ENCODE data around the gene TFF2. TPM values are rescaled to one million over a fixed set of nuclear protein-coding genes. Genes with fewer than 3 reads are reported as not detected.

TFF2 gene, protein sequence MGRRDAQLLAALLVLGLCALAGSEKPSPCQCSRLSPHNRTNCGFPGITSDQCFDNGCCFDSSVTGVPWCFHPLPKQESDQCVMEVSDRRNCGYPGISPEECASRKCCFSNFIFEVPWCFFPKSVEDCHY
- not detected for total RNA-seq

DNA sequence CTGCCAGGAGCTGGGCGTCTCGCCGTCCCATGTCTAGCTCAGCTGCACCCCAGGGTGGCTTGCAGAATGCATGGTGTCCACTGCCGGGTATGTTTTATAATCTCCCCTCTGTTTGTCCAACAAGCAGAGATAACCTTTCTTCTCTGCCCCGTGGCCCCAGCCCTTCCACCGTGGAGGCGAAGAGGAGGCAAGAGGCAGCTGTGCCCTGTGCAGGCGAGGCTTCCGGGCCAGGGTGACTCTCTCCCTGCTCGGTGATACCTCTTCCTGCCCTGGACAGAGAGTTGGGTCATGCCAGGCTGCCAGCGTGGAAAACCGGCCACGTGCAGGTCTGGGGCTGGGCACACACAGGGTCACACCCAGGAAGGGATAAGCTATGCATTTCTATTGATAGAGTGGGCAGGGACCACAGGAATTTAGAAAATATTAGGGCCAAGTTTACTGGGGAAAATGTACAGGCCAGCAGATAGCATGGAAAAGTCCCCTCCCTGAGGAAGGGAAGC, at the start of gene TFF2:
TSS of gene TFF2 (minus strand) at position 68 of the 500 bp plus-strand sequence. CDS start at position 31, 37 bp downstream.
- intact Hi-C loops (cut with micrococcal nuclease) = no loop called here
- DNase-seq = no peak
- Mint-ChIP-seq H3K4me3 (no peak within 1 kb of the TSS), H3K4me1 (ENCODE audit: low read depth) (no peaks in the 10 kb centered on the region), H3K27me3 (no peaks in the 10 kb centered on the region), H3K36me3 (peaks cover 11% of the 10 kb centered on the region), H3K9me3 (peaks cover 22% of the 10 kb centered on the region), H3K27ac (no peak within 1 kb of the TSS)
- POLR2A ChIA-PET = interaction anchor here (0.5 kb wide), 1 partner anchor 474 kb away, joined by 3 read pairs; no protein-coding TSS in a partner anchor
- CTCF ChIA-PET = no interaction called here

DNA sequence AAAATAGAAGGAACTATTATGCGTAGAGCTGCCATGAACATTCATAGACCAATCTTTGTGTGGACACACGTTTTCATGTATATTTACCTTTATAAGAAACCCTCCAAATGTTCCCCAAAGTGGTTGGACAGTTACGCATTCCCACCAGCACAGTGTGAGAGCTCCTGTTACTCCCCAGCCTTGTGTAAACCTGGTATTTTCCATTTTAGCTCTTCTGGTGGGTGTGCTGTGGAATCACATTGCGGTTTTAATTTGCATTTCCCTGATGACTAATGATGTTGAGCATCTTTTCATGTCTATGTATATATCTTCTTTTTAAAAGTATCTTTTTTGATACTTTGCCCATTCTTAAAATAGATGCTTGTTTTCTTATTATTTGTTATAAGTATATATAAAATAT, 49.7 kb upstream of the TFF2 start:
- H3K4me3 Mint-ChIP-seq = peak overlapping the region; percentile 49
- DNase-seq = peak; percentile 55
- peaks cover 10% of the 10 kb centered on the region for H3K9me3 Mint-ChIP-seq
- no peaks in the 10 kb centered on the region for H3K27me3 Mint-ChIP-seq
- intact Hi-C loops (cut with micrococcal nuclease) = loop anchor here (2.0 to 10.0 kb wide), 3 partner anchors 14 to 396 kb away; no protein-coding TSS in a partner anchor
- H3K36me3 Mint-ChIP-seq = peaks cover 50% of the 10 kb centered on the region
- ChIA-PET POLR2A (interaction anchor here (1.0 kb wide), 1 partner anchor 20 kb away, joined by 3 read pairs; no protein-coding TSS in a partner anchor), CTCF (interaction anchor here (0.7 to 1.4 kb wide), 5 partner anchors 16 to 141 kb away, joined by 3 to 6 read pairs (median 4); no protein-coding TSS in a partner anchor)
- peaks cover 50% of the 10 kb centered on the region for H3K4me1 Mint-ChIP-seq (ENCODE audit: low read depth)
- peak overlapping the region; percentile 77 for H3K27ac Mint-ChIP-seq

DNA sequence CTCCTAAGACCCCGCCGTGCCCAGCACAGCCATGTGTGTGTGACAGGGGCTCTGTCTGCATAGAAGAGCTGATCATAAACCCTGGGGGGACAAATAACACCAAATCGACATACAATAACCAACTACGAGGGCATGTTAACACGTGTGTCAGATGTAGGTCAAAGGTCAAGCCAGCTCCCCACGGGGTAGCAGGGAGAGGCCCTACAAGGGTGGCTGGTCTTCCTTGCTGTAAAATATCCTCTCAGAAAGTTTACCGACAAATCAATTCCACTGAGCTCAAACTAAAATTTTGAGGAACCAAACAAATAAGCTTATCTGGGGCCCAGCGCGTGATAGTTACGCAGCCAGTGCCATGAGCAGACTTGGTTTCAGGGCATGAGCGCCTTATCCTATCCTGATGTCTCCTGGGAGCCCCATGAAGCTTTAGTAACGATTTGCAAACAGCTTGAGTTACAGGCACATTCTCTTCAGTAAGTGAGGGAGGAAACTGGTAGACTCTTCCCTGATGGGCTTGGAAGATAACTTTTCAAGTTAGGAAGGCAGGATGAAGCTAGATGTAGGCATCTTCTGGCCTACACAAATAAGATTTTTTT, 47.7 kb upstream of the TFF2 start:
- no peaks in the 10 kb centered on the region for H3K27me3 Mint-ChIP-seq
- H3K36me3 Mint-ChIP-seq = peaks cover 39% of the 10 kb centered on the region
- peaks cover 10% of the 10 kb centered on the region for H3K9me3 Mint-ChIP-seq
- CTCF ChIA-PET = interaction anchor here (0.6 to 1.1 kb wide), 3 partner anchors 11 to 29 kb away, joined by 3 to 10 read pairs (median 3); no protein-coding TSS in a partner anchor
- intact Hi-C loops (cut with micrococcal nuclease) = no loop called here
- H3K4me1 Mint-ChIP-seq (ENCODE audit: low read depth) = peaks cover 55% of the 10 kb centered on the region
- POLR2A ChIA-PET = interaction anchor here (0.8 to 1.3 kb wide), 3 partner anchors 22 to 128 kb away, joined by 3 to 4 read pairs (median 3); no protein-coding TSS in a partner anchor
- no peak for DNase-seq
- no peak overlapping the region for H3K4me3 Mint-ChIP-seq
- H3K27ac Mint-ChIP-seq = no peak overlapping the region

DNA sequence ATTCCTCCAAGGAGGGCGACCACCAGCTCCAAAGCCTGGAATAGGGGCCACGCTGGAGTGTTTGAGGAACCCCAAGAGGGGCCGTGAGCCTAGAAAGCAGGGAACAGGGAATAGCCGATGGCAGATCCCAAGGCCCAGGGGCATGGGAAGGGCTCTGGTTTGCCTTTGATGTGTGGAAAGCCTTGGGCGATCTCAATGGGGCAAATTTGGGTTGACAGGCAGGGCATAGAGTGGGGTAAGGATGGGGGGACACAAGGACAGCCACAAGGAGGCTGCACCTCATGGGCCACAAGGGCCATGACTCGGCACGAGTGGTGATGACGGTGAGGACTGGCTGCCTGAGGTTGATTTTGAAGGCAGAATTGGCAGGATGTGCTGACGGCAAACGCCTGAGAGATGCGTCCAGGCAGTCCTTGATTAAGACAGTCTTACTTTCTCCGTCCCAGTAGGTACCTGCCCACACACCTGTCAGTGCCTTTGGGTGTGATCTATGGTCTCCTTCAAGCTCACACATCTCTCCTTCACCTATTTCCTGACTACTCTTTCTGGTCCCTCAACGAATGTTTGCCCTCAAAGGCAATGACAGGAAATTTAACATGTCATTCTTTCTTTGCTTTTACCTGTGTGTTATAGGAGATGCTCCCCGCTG, 47.1 kb upstream of the TFF2 start:
- Mint-ChIP-seq H3K4me1 (ENCODE audit: low read depth) (peaks cover 60% of the 10 kb centered on the region), H3K27ac (no peak overlapping the region), H3K9me3 (peaks cover 10% of the 10 kb centered on the region), H3K27me3 (no peaks in the 10 kb centered on the region), H3K36me3 (peaks cover 37% of the 10 kb centered on the region), H3K4me3 (no peak overlapping the region)
- CTCF ChIA-PET = interaction anchor here (1.1 kb wide), 1 partner anchor 16 kb away, joined by 10 read pairs; no protein-coding TSS in a partner anchor
- intact Hi-C loops (cut with micrococcal nuclease) = no loop called here
- POLR2A ChIA-PET = interaction anchor here (0.8 to 1.1 kb wide), 3 partner anchors 19 to 26 kb away, joined by 3 to 4 read pairs (median 3); no protein-coding TSS in a partner anchor
- no peak for DNase-seq

DNA sequence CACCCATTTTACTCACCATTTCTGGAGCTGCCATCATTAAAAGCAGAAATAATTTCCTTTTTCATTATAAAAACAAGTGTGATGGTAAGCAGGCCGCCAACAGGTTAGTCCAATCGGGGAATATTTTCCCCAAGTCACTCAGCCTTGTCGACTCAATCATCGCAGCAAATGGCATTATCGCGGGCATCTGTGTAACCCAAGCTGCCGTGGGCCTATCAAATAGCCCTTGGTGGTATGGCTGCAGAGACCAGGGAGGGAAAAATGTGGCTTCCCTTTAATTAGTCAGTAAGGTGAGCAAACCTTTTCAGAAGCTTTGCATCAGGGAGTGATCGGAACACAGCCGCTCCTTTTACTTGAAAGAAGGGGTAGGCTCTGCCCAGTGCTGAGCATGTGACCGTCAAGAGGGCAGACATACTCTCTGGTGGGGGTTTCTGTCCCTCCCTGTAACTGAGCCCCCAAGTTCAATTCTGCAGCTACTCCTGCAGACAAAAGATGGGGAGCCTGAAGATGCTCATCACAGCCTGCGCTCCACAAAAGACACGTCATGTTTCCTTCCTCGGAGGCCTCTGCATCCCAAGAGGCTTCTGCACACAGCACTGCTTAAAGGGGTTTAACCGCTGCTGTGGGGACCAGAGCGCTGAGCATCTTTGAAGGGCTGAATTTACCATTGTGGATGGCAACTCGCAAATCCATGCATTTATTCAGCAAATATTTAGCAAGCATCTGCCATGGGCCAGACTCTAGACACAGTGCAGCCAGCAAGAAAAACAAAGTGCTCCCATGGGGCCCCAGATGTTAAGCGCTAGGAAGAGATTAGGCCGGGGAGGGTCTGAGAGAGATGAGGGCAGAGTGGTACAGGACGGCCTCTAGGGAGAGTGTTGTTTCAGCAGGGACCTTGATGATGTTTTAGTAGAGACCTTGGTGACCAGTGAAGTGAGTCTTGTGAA, 46.3 kb upstream of the TFF2 start:
- intact Hi-C loops (cut with micrococcal nuclease) = no loop called here
- H3K27me3 Mint-ChIP-seq = no peaks in the 10 kb centered on the region
- DNase-seq = no peak
- peaks cover 8% of the 10 kb centered on the region for H3K9me3 Mint-ChIP-seq
- H3K36me3 Mint-ChIP-seq = peaks cover 38% of the 10 kb centered on the region
- no peak overlapping the region for H3K27ac Mint-ChIP-seq
- POLR2A ChIA-PET = interaction anchor here (1.1 kb wide), 1 partner anchor 18 kb away, joined by 3 read pairs; no protein-coding TSS in a partner anchor
- CTCF ChIA-PET = interaction anchor here (1.2 kb wide), 1 partner anchor 16 kb away, joined by 4 read pairs; no protein-coding TSS in a partner anchor
- H3K4me3 Mint-ChIP-seq = no peak overlapping the region
- peaks cover 63% of the 10 kb centered on the region for H3K4me1 Mint-ChIP-seq (ENCODE audit: low read depth)

DNA sequence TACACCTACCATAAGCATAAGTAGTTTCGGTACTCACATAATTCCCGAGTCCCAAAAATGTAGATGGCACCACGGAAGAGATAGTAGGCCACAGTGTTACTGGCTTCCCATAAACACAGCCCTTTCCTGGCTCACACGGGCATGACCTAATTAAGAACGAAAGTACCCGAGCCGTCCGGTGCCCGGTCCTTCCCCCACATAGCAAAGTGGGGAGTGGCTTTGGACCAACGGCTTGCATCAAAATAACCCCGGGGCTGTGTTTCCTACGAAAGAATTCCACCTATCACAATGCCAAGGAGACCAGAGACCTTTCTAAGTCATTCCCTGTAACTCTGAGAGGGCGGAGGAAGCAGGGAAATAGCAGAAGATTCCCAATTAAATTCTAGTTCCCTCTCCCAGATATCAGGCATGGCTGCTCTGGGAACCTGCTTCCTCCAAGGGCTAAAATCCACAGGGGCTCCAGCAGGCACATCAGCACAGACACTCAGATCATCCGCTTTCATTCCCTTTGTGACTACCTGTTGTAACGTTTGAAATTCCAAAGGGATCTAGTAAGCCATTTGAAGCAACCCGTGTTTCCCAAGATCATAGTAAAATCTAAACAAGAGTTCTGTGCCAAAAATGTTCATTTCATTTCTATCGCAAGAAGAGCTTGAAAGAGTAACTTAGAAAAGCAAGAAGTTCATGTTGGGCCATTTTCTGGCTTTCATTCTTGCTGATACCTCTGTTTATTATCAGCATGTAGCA, 45.3 kb upstream of the TFF2 start, which contains the start of gene TMPRSS3:
TSS of gene TMPRSS3 (minus strand) at position 148 of the 747 bp plus-strand sequence. CDS start 635 bp downstream, outside the sequence.
- ChIA-PET CTCF (interaction anchor here (1.2 kb wide), 1 partner anchor 15 kb away, joined by 4 read pairs; no protein-coding TSS in a partner anchor), POLR2A (no interaction called here)
- intact Hi-C loops (cut with micrococcal nuclease) = no loop called here
- no peak for DNase-seq
- Mint-ChIP-seq H3K4me1 (ENCODE audit: low read depth) (peaks cover 59% of the 10 kb centered on the region), H3K4me3 (no peak within 1 kb of the TSS), H3K27ac (no peak within 1 kb of the TSS), H3K27me3 (no peaks in the 10 kb centered on the region), H3K9me3 (no peaks in the 10 kb centered on the region), H3K36me3 (peaks cover 37% of the 10 kb centered on the region)

DNA sequence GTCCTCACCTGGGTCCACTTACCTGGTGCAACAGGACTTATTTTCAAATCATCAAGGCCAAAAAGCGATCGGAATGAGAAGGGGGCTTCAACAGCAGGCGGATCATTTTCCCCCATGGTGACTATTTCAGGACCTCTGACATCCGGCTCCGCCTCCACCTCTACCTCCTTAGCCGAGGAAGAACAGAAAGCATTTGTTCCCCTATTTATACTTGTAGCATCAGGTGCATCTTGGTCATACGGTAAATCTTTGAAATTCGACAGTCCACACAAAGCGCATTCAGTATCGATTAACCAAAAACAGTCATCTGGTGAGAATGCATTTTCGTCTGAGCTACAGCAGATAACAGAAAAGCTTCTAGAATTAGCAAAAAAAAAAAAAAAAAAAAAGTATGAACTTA, 44.5 kb upstream of the TFF2 start:
- intact Hi-C loops (cut with micrococcal nuclease) = no loop called here
- ChIA-PET CTCF (no interaction called here), POLR2A (no interaction called here)
- DNase-seq = no peak
- Mint-ChIP-seq H3K36me3 (peaks cover 42% of the 10 kb centered on the region), H3K4me1 (ENCODE audit: low read depth) (peaks cover 53% of the 10 kb centered on the region), H3K27ac (no peak overlapping the region), H3K4me3 (no peak overlapping the region), H3K9me3 (no peaks in the 10 kb centered on the region), H3K27me3 (no peaks in the 10 kb centered on the region)

DNA sequence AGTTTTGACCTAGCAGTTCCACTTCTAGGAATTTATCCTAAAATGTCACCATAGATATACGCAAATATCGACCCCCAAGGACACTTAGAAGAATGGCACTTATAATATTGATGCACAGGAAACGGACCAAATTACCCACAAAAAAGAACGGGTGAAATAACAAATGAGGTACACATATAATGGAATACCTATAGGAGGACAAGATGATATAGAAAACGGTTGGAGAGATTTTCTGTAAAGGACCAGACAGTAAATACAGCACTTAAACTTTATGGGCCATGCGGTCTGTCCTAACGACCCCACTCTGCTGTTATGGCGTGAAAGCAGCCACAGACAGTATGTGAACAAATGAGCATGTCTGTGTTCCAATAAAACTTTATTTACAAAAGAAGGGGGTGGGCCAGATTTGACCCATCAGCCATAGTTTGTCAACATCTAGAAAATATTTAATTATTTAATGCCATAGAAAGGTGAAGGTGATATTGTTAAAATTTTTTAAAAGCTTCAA, 42.7 kb upstream of the TFF2 start:
- H3K27ac Mint-ChIP-seq = peak overlapping the region; percentile 84
- no peaks in the 10 kb centered on the region for H3K27me3 Mint-ChIP-seq
- H3K36me3 Mint-ChIP-seq = peaks cover 48% of the 10 kb centered on the region
- H3K4me1 Mint-ChIP-seq (ENCODE audit: low read depth) = peaks cover 58% of the 10 kb centered on the region
- ChIA-PET CTCF (interaction anchor here (0.7 to 4.0 kb wide), 11 partner anchors 9 to 79 kb away, joined by 3 to 33 read pairs (median 4); partner anchors contain the start of gene UBASH3A), POLR2A (interaction anchor here (0.7 to 2.7 kb wide), 13 partner anchors 11 to 156 kb away, joined by 3 to 36 read pairs (median 5); partner anchors contain the start of gene UBASH3A)
- peak overlapping the region; percentile 64 for H3K4me3 Mint-ChIP-seq
- no peaks in the 10 kb centered on the region for H3K9me3 Mint-ChIP-seq
- DNase-seq = no peak
- intact Hi-C loops (cut with micrococcal nuclease) = loop anchor here (1.0 to 2.0 kb wide), 4 partner anchors 8 to 32 kb away; no protein-coding TSS in a partner anchor

DNA sequence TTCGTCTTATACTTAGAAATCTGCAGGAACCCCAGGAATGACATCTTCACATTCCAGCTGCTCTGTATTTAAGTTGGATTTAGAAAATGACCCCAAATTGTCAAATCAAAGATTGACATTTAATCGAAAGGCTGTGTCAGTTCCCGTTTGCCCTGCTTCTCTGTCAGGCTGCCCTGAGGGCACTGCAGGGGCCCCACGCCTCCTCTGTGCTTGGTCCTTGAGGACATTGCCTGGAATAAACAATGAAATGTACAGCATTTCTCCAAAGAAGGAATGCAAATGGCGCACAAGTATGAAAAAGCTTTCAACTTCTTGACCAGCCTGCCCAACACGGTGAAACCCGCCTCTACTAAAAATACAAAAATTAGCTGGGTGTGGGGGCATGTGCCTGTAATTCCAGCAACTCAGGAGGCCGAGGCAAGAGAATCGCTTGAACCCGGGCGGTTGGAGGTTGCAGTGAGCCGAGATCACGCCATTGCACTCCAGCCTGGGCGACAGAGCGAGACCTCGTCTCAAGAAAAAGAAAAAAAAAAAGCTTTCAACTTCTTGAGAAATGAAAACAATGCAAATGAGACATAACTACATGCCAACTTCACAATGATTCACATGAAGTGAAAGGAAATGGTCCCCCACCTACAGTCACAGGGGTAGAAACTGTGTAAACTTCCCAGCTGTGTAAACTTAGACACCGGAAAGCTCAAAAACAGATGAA, 42.1 kb upstream of the TFF2 start:
- Mint-ChIP-seq H3K4me3 (peak overlapping the region; percentile 64), H3K36me3 (peaks cover 47% of the 10 kb centered on the region), H3K27ac (peak overlapping the region; percentile 84), H3K27me3 (no peaks in the 10 kb centered on the region), H3K4me1 (ENCODE audit: low read depth) (peaks cover 52% of the 10 kb centered on the region), H3K9me3 (no peaks in the 10 kb centered on the region)
- CTCF ChIA-PET = interaction anchor here (0.7 to 4.0 kb wide), 12 partner anchors 9 to 78 kb away, joined by 3 to 33 read pairs (median 4); partner anchors contain the start of gene UBASH3A
- peak; percentile 45 for DNase-seq
- POLR2A ChIA-PET = interaction anchor here (0.7 to 2.7 kb wide), 13 partner anchors 11 to 156 kb away, joined by 3 to 36 read pairs (median 5); partner anchors contain the start of gene UBASH3A
- intact Hi-C loops (cut with micrococcal nuclease) = loop anchor here (1.0 to 2.0 kb wide), 4 partner anchors 8 to 32 kb away; no protein-coding TSS in a partner anchor

DNA sequence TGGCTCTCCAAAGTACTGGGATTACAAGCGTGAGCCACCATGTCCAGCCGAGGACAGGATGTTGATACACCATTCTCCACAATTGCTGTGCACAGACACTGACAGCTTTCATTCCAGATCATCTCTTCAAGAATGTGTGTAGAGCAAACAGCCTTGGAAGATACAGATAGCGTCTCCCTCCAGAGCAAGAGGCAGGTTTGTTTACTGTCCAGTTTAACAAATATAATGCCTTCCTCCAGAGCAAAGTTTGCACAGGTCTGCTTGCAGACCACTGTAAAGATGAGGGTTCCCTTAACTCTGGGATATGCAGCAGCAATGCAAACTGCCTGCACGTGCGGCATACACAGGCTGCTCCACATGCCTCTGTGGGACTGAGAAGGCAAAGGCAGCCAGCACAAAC, 40.5 kb upstream of the TFF2 start:
- Mint-ChIP-seq H3K27ac (no peak overlapping the region), H3K36me3 (peaks cover 54% of the 10 kb centered on the region), H3K4me1 (ENCODE audit: low read depth) (peaks cover 49% of the 10 kb centered on the region), H3K27me3 (no peaks in the 10 kb centered on the region), H3K9me3 (no peaks in the 10 kb centered on the region), H3K4me3 (no peak overlapping the region)
- no peak for DNase-seq
- POLR2A ChIA-PET = no interaction called here
- CTCF ChIA-PET = interaction anchor here (2.3 to 4.0 kb wide), 2 partner anchors 10 to 13 kb away, joined by 11 to 33 read pairs; partner anchors contain the start of gene UBASH3A
- intact Hi-C loops (cut with micrococcal nuclease) = no loop called here

Data from activated CD4-positive, alpha-beta memory T cell treated with anti-CD3 and anti-CD28 coated beads for 36 hours (primary cell).